IMR-90 (cell line): ENCODE measurements around the gene PROB1.

Experiments
- CEBPB ChIP-seq: IDR thresholded peaks from 2 replicates; pipeline ENCODE4 v1.6.1; 2012; ENCODE audit warnings: low read depth, low read length, improper control_type of control experiment
- MAFK ChIP-seq: IDR thresholded peaks from 2 replicates; pipeline ENCODE4 v1.6.1; 2012; ENCODE audit warnings: low read depth, low read length, improper control_type of control experiment
- POLR2A ChIP-seq: IDR thresholded peaks from 2 replicates; pipeline ENCODE4 v1.6.1; 2012; ENCODE audit warnings: mild to moderate bottlenecking, low read depth, low read length
- RAD21 ChIP-seq: IDR thresholded peaks from 2 replicates; pipeline ENCODE4 v1.6.1; 2012; ENCODE audit warnings: low read length, improper control_type of control experiment
- RFX5 ChIP-seq: IDR thresholded peaks from 2 replicates; pipeline ENCODE4 v1.8.0; 2012; ENCODE audit warnings: low read depth, mild to moderate bottlenecking, low read length, moderate library complexity
- USF2 ChIP-seq: fragments of 150-350 bp; IDR thresholded peaks from 2 replicates; pipeline ENCODE4 v1.6.1; 2017; ENCODE audit warnings: mild to moderate bottlenecking, antibody characterized with exemption, low read length, low read depth
- TF ChIP-seq, protein P1 (sequence below): conservative IDR thresholded peaks from 2 replicates; pipeline ENCODE4 v1.5.1; 2012; ENCODE audit warnings: mild to moderate bottlenecking, low read depth, low read length, improper control_type of control experiment

DNA sequence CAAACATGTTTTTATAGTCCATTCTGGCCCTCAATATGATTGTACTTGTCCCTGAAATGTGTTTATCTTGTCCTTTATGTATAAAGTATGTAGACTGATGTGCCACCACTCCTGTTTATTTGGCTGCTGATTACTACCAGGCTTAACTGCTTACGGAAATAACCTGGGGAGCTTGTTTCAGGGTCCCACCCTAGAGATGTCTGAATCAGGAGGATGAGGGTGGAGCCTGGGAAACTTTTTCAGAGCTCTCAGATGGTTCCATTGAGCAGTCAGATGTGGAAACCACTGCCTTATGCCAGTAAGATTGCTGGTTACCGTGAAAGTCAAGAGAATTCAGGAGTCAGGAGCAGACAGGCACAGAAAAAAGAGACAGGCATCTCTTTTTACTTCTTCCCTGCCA is 31.0 kb downstream of the PROB1 start:
- TF ChIP-seq MAFK (no peak), POLR2A (no peak), USF2 (no peak), RFX5 (no peak), CEBPB (no peak), RAD21 (no peak)
- TF ChIP-seq, protein P1, sequence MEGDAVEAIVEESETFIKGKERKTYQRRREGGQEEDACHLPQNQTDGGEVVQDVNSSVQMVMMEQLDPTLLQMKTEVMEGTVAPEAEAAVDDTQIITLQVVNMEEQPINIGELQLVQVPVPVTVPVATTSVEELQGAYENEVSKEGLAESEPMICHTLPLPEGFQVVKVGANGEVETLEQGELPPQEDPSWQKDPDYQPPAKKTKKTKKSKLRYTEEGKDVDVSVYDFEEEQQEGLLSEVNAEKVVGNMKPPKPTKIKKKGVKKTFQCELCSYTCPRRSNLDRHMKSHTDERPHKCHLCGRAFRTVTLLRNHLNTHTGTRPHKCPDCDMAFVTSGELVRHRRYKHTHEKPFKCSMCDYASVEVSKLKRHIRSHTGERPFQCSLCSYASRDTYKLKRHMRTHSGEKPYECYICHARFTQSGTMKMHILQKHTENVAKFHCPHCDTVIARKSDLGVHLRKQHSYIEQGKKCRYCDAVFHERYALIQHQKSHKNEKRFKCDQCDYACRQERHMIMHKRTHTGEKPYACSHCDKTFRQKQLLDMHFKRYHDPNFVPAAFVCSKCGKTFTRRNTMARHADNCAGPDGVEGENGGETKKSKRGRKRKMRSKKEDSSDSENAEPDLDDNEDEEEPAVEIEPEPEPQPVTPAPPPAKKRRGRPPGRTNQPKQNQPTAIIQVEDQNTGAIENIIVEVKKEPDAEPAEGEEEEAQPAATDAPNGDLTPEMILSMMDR = no peak
